ENCODE measurements around the gene C5.
"Not testable (repeated sequence)": the region's sequence is repeated elsewhere in the genome, so short reads cannot be mapped to it uniquely, and the experiment has no call there.

The C5 gene

DNA sequence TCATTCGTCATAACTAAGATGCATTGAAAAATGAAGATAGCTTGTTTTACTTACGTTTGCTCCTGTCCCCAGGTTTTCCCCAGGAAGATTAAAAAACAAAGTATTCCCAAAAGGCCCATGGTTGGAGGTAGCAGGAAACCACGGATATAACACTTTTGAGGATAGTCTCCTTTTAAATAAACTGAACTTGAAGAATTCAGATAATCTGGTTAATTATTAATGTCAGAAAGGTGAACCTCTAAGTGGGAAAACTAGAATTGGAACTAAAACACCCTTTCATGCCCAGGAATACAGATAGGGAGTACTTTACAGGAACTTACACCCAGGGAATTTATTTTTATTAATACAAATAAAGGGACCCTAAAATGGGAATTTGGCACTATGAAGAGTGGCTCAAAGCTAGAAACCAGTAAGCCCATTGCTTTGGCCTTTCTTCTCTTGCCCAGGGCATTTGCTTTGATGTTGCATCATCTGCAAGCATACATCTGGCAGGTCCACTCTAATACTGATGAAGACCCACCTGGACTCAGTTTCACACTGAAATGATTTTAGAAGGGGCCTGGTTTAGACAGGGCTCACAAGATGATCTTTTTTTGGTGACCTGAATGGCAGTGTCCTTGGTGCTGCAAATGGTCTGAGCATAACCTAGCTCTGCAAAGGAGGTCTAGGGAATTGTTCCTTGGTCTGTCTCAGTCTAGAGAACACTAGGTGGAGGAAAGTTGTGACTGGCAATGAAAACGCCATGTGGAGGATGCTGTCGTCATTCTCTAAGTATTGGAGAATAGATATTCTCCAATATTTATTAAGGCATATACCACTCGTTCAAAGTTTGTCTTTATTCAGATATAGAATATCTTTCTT lies at the start of gene C5:
TSS of gene C5 (minus strand) at position 148 of the 861 bp plus-strand sequence. CDS start at position 119, 29 bp downstream.
- ChIA-PET POLR2A (no interaction called here), CTCF (interaction anchor here (0.6 to 1.2 kb wide), 3 partner anchors 10 to 21 kb away, joined by 3 read pairs; no protein-coding TSS in a partner anchor)

DNA sequence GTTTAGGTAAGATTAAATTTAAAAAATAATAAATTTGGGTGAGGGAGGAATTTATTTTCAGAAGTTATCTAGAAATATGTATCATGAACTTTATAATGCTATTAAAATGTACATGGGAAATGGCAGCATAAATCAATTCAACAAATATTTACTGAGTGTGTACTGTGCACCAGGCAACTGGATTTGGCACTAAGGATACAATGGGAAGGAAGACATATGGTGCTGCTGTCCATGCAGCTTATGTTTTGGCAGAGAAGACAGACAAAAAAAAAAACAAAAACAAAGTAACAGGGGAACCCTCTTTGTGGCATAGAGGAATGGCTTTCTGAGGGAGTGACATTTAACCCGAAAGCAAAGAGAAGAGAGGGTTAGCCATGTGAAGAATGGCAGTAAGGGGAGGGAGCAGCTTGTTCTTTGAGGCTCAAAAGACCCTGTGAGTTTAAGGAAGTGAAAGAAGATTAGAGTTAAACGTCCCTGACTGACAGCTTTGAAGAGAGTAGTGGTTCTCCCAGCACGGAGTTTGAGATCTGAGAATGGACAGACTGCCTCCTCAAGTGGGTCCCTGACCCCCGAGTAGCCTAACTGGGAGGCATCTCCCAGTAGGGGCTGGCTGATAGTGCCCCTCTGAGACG lies 48.6 kb upstream of the C5 start:
- no peak for TF ChIP-seq HDGF (IDR thresholded peaks at IDR 0.05; ENCODE audit: borderline replicate concordance)
- TF ChIP-seq LEF1 (IDR thresholded peaks at IDR 0.05; ENCODE audit: borderline replicate concordance) = no peak
- TF ChIP-seq TARDBP (IDR thresholded peaks at IDR 0.05) = no peak
- no peak for TF ChIP-seq ELF4 (IDR thresholded peaks at IDR 0.05)
- no peak for TF ChIP-seq SP1 (IDR thresholded peaks at IDR 0.05)
- TF ChIP-seq BHLHE40 (IDR thresholded peaks at IDR 0.05; ENCODE audit: borderline replicate concordance) = no peak
- no peak for TF ChIP-seq FOXA1 (IDR thresholded peaks at IDR 0.05)
- DNase-seq (ENCODE audit: extremely low spot score) = no peak
- ChIA-PET POLR2A (no interaction called here), CTCF (no interaction called here)

More for the DNA sequence above, at the start of gene C5:
- no peak for DNase-seq (ENCODE audit: extremely low spot score)
- TF ChIP-seq LEF1 (IDR thresholded peaks at IDR 0.05; ENCODE audit: borderline replicate concordance) (no peak), CTBP1 (IDR thresholded peaks at IDR 0.05; ENCODE audit: borderline replicate concordance) (no peak), FOXM1 (IDR thresholded peaks at IDR 0.05; ENCODE audit: borderline replicate concordance) (no peak), BHLHE40 (IDR thresholded peaks at IDR 0.05; ENCODE audit: borderline replicate concordance) (no peak), FOXK2 (IDR thresholded peaks at IDR 0.05) (no peak), ARNT (IDR thresholded peaks at IDR 0.05) (no peak), SUZ12 (IDR thresholded peaks at IDR 0.05) (no peak), ELF4 (IDR thresholded peaks at IDR 0.05) (no peak), SP1 (IDR thresholded peaks at IDR 0.05) (no peak), HDGF (IDR thresholded peaks at IDR 0.05; ENCODE audit: borderline replicate concordance) (no peak), NFRKB (IDR thresholded peaks at IDR 0.05) (no peak), FOXA1 (IDR thresholded peaks at IDR 0.05) (no peak), ZNF384 (IDR thresholded peaks at IDR 0.05) (no peak), TARDBP (IDR thresholded peaks at IDR 0.05) (no peak), L3MBTL2 (conservative IDR thresholded peaks at IDR 0.05) (no peak)
- TF ChIP-seq, protein P1, sequence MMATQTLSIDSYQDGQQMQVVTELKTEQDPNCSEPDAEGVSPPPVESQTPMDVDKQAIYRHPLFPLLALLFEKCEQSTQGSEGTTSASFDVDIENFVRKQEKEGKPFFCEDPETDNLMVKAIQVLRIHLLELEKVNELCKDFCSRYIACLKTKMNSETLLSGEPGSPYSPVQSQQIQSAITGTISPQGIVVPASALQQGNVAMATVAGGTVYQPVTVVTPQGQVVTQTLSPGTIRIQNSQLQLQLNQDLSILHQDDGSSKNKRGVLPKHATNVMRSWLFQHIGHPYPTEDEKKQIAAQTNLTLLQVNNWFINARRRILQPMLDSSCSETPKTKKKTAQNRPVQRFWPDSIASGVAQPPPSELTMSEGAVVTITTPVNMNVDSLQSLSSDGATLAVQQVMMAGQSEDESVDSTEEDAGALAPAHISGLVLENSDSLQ (IDR thresholded peaks at IDR 0.05) = no peak

DNA sequence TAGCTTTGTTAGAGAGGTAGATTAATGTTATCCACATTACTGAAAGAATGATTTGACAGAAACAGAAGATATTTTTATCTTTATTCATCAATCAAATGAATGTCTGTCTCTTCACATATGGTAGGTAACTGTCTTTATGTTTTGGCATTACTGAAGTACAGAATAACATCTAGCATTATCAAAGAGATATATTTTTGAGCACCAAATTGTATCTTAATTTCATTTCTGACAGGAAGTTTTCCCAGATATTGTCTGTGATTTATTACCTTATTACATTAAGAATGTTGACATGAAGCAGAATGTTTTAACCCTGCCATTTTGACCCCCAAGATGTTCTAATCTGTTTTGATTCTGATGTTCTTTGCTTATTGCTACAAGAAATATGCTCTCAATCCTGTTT lies 45.0 kb upstream of the C5 start:
- TF ChIP-seq FOXK2 (IDR thresholded peaks at IDR 0.05) (no peak), SUZ12 (IDR thresholded peaks at IDR 0.05) (no peak), SP1 (IDR thresholded peaks at IDR 0.05) (no peak), TARDBP (IDR thresholded peaks at IDR 0.05) (no peak), FOXA1 (IDR thresholded peaks at IDR 0.05) (no peak), ELF4 (IDR thresholded peaks at IDR 0.05) (no peak), FOXM1 (IDR thresholded peaks at IDR 0.05; ENCODE audit: borderline replicate concordance) (no peak), ARNT (IDR thresholded peaks at IDR 0.05) (no peak), CTBP1 (IDR thresholded peaks at IDR 0.05; ENCODE audit: borderline replicate concordance) (no peak), L3MBTL2 (conservative IDR thresholded peaks at IDR 0.05) (no peak), LEF1 (IDR thresholded peaks at IDR 0.05; ENCODE audit: borderline replicate concordance) (no peak), ZNF384 (IDR thresholded peaks at IDR 0.05) (no peak), HDGF (IDR thresholded peaks at IDR 0.05; ENCODE audit: borderline replicate concordance) (no peak), NFRKB (IDR thresholded peaks at IDR 0.05) (no peak), BHLHE40 (IDR thresholded peaks at IDR 0.05; ENCODE audit: borderline replicate concordance) (no peak)
- TF ChIP-seq, protein P1 (IDR thresholded peaks at IDR 0.05) = no peak; the same call in 1 of the 2 replicates
- no peak for DNase-seq (ENCODE audit: extremely low spot score)
- ChIA-PET CTCF (no interaction called here), POLR2A (no interaction called here)

DNA sequence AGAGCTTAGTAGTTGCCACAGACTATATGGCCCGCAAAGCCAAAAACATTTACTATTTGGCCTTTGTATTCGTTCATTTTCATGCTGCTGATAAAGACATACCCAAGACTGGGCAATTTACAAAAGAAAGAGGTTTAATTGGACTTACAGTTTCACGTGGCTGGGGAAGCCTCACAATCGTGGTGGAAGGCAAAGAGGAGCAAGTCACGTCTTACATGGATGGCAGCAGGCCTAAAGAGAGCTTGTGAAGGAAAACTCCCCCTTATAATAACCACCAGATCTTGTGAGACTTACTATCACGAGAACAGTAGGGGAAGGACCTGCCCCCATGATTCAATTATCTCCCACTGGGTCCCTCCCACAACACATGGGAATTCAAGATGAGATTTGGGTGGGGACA lies 40.7 kb upstream of the C5 start:
- CTCF ChIA-PET; DNase-seq (ENCODE audit: extremely low spot score); POLR2A ChIA-PET: not testable (repeated sequence)

DNA sequence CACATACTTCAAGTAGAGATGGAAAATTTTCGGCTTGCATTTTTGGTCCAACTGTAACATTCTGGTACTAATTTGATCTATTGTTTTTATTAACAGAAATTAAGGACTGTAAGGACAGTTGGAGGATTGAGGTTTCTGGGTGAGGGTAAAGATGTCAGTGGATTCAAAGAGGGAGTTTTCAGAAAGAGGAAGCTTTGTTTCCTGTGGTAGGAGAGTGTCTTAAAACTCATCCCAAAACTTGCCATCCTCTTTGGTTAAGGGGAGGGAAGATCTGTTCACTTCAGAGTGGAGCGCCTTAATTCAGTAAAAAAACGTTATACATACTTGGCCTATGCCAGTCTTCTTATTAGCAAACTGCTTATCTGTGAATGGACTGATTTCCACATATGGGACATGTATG lies 38.5 kb upstream of the C5 start:
- TF ChIP-seq L3MBTL2 (conservative IDR thresholded peaks at IDR 0.05) (no peak), SUZ12 (IDR thresholded peaks at IDR 0.05) (no peak), BHLHE40 (IDR thresholded peaks at IDR 0.05; ENCODE audit: borderline replicate concordance) (no peak), ARNT (IDR thresholded peaks at IDR 0.05) (no peak), SP1 (IDR thresholded peaks at IDR 0.05) (no peak), CTBP1 (IDR thresholded peaks at IDR 0.05; ENCODE audit: borderline replicate concordance) (no peak), NFRKB (IDR thresholded peaks at IDR 0.05) (no peak), ZNF384 (IDR thresholded peaks at IDR 0.05) (no peak), LEF1 (IDR thresholded peaks at IDR 0.05; ENCODE audit: borderline replicate concordance) (no peak), FOXA1 (IDR thresholded peaks at IDR 0.05) (no peak), FOXM1 (IDR thresholded peaks at IDR 0.05; ENCODE audit: borderline replicate concordance) (no peak), TARDBP (IDR thresholded peaks at IDR 0.05) (no peak), FOXK2 (IDR thresholded peaks at IDR 0.05) (no peak), HDGF (IDR thresholded peaks at IDR 0.05; ENCODE audit: borderline replicate concordance) (no peak), ELF4 (IDR thresholded peaks at IDR 0.05) (no peak)
- TF ChIP-seq, protein P1 (IDR thresholded peaks at IDR 0.05) = no peak
- POLR2A ChIA-PET = no interaction called here
- DNase-seq (ENCODE audit: extremely low spot score) = no peak
- CTCF ChIA-PET = no interaction called here
